ENCODE measurements around the gene S100A2. TPM values are rescaled to one million over a fixed set of nuclear protein-coding genes. Genes with fewer than 3 reads are reported as not detected.
A peak's percentile ranks its signal among the peaks of the same experiment; 100 is the strongest.

Gene S100A2
- total RNA-seq, 1 donor from 2014 or later = 15.4 TPM

GRCh38 chr1:153542956-153543711, 22.5 kb downstream of the S100A2 start:
- Mint-ChIP-seq H3K36me3 (ENCODE audit: low read depth) (no peaks in the 10 kb centered on the region), H3K27ac (ENCODE audit: unreplicated experiment) (peak overlapping the region; percentile 67), H3K27me3 (ENCODE audit: low read depth) (no peaks in the 10 kb centered on the region), H3K9me3 (ENCODE audit: low read depth) (no peaks in the 10 kb centered on the region), H3K4me3 (ENCODE audit: unreplicated experiment) (peak overlapping the region; percentile 40), H3K4me1 (ENCODE audit: low read depth) (peaks cover 87% of the 10 kb centered on the region)
- no peak for TF ChIP-seq CTCF (IDR thresholded peaks at IDR 0.05)
- DNase-seq (ENCODE audit: low spot score) = no peak

- Mint-ChIP-seq H3K4me3 (ENCODE audit: unreplicated experiment) (no peak overlapping the region), H3K27me3 (ENCODE audit: low read depth) (no peaks in the 10 kb centered on the region), H3K36me3 (ENCODE audit: low read depth) (no peaks in the 10 kb centered on the region), H3K27ac (ENCODE audit: unreplicated experiment) (peak overlapping the region; percentile 67), H3K9me3 (ENCODE audit: low read depth) (no peaks in the 10 kb centered on the region), H3K4me1 (ENCODE audit: low read depth) (peaks cover 77% of the 10 kb centered on the region)
- no peak for DNase-seq (ENCODE audit: low spot score)
- no peak for TF ChIP-seq CTCF (IDR thresholded peaks at IDR 0.05)
Measured at GRCh38 chr1:153541641-153542590, 23.7 kb downstream of the S100A2 start.

- H3K27me3 Mint-ChIP-seq (ENCODE audit: low read depth) = no peaks in the 10 kb centered on the region
- no peaks in the 10 kb centered on the region for H3K9me3 Mint-ChIP-seq (ENCODE audit: low read depth)
- H3K4me1 Mint-ChIP-seq (ENCODE audit: low read depth) = peaks cover 65% of the 10 kb centered on the region
- no peak for DNase-seq (ENCODE audit: low spot score)
- no peak for TF ChIP-seq CTCF (IDR thresholded peaks at IDR 0.05)
- H3K27ac Mint-ChIP-seq (ENCODE audit: unreplicated experiment) = peak within 1 kb of the TSS; percentile 34
- no peak within 1 kb of the TSS for H3K4me3 Mint-ChIP-seq (ENCODE audit: unreplicated experiment)
- no peaks in the 10 kb centered on the region for H3K36me3 Mint-ChIP-seq (ENCODE audit: low read depth)
Measured at GRCh38 chr1:153540394-153541361, 25.0 kb downstream of the S100A2 start, which contains the start of gene S100A5. S100A5 (minus strand) TSS chr1:153540934; CDS start chr1:153540191, 743 bp downstream.

GRCh38 chr1:153539395-153540093, 26.1 kb downstream of the S100A2 start:
- DNase-seq (ENCODE audit: low spot score) = no peak
- peak overlapping the region; percentile 34 for H3K27ac Mint-ChIP-seq (ENCODE audit: unreplicated experiment)
- no peaks in the 10 kb centered on the region for H3K27me3 Mint-ChIP-seq (ENCODE audit: low read depth)
- H3K4me3 Mint-ChIP-seq (ENCODE audit: unreplicated experiment) = no peak overlapping the region
- H3K9me3 Mint-ChIP-seq (ENCODE audit: low read depth) = no peaks in the 10 kb centered on the region
- H3K36me3 Mint-ChIP-seq (ENCODE audit: low read depth) = no peaks in the 10 kb centered on the region
- no peak for TF ChIP-seq CTCF (IDR thresholded peaks at IDR 0.05)
- peaks cover 56% of the 10 kb centered on the region for H3K4me1 Mint-ChIP-seq (ENCODE audit: low read depth)
